GM12878 (cell line): Measurements from ENCODE around the gene SLC6A8. TPM values are rescaled to one million over a fixed set of nuclear protein-coding genes. Genes with fewer than 3 reads are reported as not detected.

Source experiments
- ATAC-seq: fragments of 200-7000 bp; cut with Tn5 transposase; 3 replicates; pipeline ENCODE4 v1.9.1; 2020; ENCODE audit warnings: mild to moderate bottlenecking, moderate library complexity
- BruUV-seq: library from RNA; stranded (reverse); fragments of 400-500 nt; replicated peaks from 2 replicates; lab custom pipeline; 2021; lab: Mats Ljungman, UMichigan
- CTCF ChIA-PET: fragments of 300-600 bp; sonication (Branson Sonifier 250); formaldehyde crosslinking; extraction: SDS; loops from one replicate; lab custom pipeline; 2021; ENCODE audit warnings: inconsistent platforms; lab: Yijun Ruan, JAX
- POLR2A ChIA-PET: fragments of 350-600 bp; formaldehyde crosslinking; extraction: SDS; loops from one replicate; lab custom pipeline; 2021; ENCODE audit warnings: inconsistent platforms; lab: Charles Lee
- RAD21 ChIA-PET: fragments of 300-600 bp; sonication (Branson Sonifier 250); formaldehyde crosslinking; loops from one replicate; lab custom pipeline; 2023; ENCODE audit warnings: antibody characterized with exemption; ENCODE audit not compliant: unreplicated experiment; lab: Charles Lee
- SMC1A ChIA-PET: fragments of 300-600 bp; sonication (Branson Sonifier 250); formaldehyde crosslinking; loops from one replicate; lab custom pipeline; 2023; ENCODE audit not compliant: unreplicated experiment, uncharacterized antibody; lab: Charles Lee
- DNase-seq: peaks from one replicate; pipeline ENCODE4 v3.0.0-alpha.2; 2011; ENCODE audit warnings: low read depth, low spot score
- FAIRE-seq: peaks from 3 replicates; lab custom pipeline; 2011; peaks lifted over from hg19 to GRCh38; lab: Jason Lieb, UNC
- H2AFZ ChIP-seq: 2 replicates; pipeline ENCODE4 v1.6.0; 2011; ENCODE audit warnings: low read depth, low read length, control low read depth; ENCODE audit not compliant: control insufficient read depth
- H3K27ac ChIP-seq: 2 replicates; pipeline ENCODE4 v1.5.1; 2011; ENCODE audit warnings: control low read depth; ENCODE audit not compliant: control insufficient read depth, insufficient read depth
- H3K27me3 ChIP-seq, 2 experiments: replicated peaks in 1 of 2; 2 replicates each; pipeline versions ENCODE4 v1.6.0 to v1.6.1; 2011; ENCODE audit warnings: low read length in 1 of 2; ENCODE audit not compliant: control insufficient read depth in 2 of 2, insufficient read depth in 2 of 2
- H3K36me3 ChIP-seq, 2 experiments: 2 replicates each; pipeline ENCODE4 v1.5.1; 2011; ENCODE audit warnings: low read length in 1 of 2; ENCODE audit not compliant: control insufficient read depth in 2 of 2, insufficient read depth in 2 of 2
- H3K4me1 ChIP-seq: 2 replicates; pipeline ENCODE4 v1.6.1; 2011; ENCODE audit warnings: mild to moderate bottlenecking, low read length, moderate library complexity, mixed read lengths; ENCODE audit not compliant: control insufficient read depth, insufficient read depth
- H3K4me2 ChIP-seq: 2 replicates; pipeline ENCODE4 v1.6.0; 2011; ENCODE audit warnings: control low read depth; ENCODE audit not compliant: control insufficient read depth, insufficient read depth
- H3K4me3 ChIP-seq: fragments of 200-600 bp; sonication (generic); 2 replicates; pipeline ENCODE4 v1.5.1; 2016
- H3K79me2 ChIP-seq: 2 replicates; pipeline ENCODE4 v1.6.0; 2011; ENCODE audit warnings: low read length; ENCODE audit not compliant: control insufficient read depth, insufficient read depth
- H3K9ac ChIP-seq: 2 replicates; pipeline ENCODE4 v1.8.0; 2011; ENCODE audit warnings: low read length, control low read depth, mixed read lengths; ENCODE audit not compliant: control insufficient read depth, insufficient read depth
- H3K9me3 ChIP-seq: replicated peaks from 3 replicates; pipeline ENCODE4 v1.5.1; 2011; ENCODE audit warnings: mild to moderate bottlenecking, low read length; ENCODE audit not compliant: control insufficient read depth, insufficient read depth
- H4K20me1 ChIP-seq: 2 replicates; pipeline ENCODE4 v1.6.0; 2011; ENCODE audit not compliant: control insufficient read depth, insufficient read depth
- ASH2L ChIP-seq: fragments of 300-600, 200-600 bp; sonication (generic); IDR thresholded peaks from 2 replicates; pipeline ENCODE4 v1.6.1; 2017; ENCODE audit warnings: low read depth, mild to moderate bottlenecking, borderline replicate concordance
- BMI1 ChIP-seq: fragments of 450-650 bp; IDR thresholded peaks from 2 replicates; pipeline ENCODE4 v1.6.1; 2016; ENCODE audit warnings: mild to moderate bottlenecking, moderate library complexity, borderline replicate concordance
- CBX5 ChIP-seq: sonication (generic); IDR thresholded peaks from 2 replicates; pipeline ENCODE4 v1.6.1; 2016; ENCODE audit warnings: low read depth, moderate library complexity, mild to moderate bottlenecking, inconsistent platforms
- CEBPB ChIP-seq, 2 experiments: fragments of 150-350 bp in 1 of 2; IDR thresholded peaks; 2 replicates each; pipeline ENCODE4 v1.6.1; 2012 to 2014; ENCODE audit warnings: low read depth in 2 of 2, low read length in 2 of 2, borderline replicate concordance in 1 of 2, inconsistent platforms in 1 of 2
- EP300 ChIP-seq, 2 experiments: fragments of 150-350 bp in 1 of 2; IDR thresholded peaks; 2 replicates each; pipeline ENCODE4 v1.6.1; 2011 to 2012; ENCODE audit warnings: low read depth in 2 of 2, low read length in 2 of 2, borderline replicate concordance in 1 of 2, improper control_type of control experiment in 1 of 2, inconsistent platforms in 1 of 2; ENCODE audit not compliant: control insufficient read depth in 1 of 2
- FOXM1 ChIP-seq: IDR thresholded peaks from 2 replicates; pipeline ENCODE4 v1.6.1; 2012; ENCODE audit warnings: low read depth, mild to moderate bottlenecking, inconsistent platforms, low read length, moderate library complexity
- JUNB ChIP-seq: IDR thresholded peaks from 2 replicates; pipeline ENCODE4 v1.6.1; 2016; ENCODE audit warnings: antibody characterized with exemption, mild to moderate bottlenecking
- MYB ChIP-seq: fragments of 150-350 bp; IDR thresholded peaks from 2 replicates; pipeline ENCODE4 v1.6.1; 2014; ENCODE audit warnings: mild to moderate bottlenecking, low read depth, low read length, borderline replicate concordance
- NRF1 ChIP-seq: conservative IDR thresholded peaks from 2 replicates; pipeline ENCODE4 v1.6.1; 2011; ENCODE audit warnings: mild to moderate bottlenecking, low read depth, low read length, improper control_type of control experiment
- SMARCA5 ChIP-seq: fragments of 450-650 bp; IDR thresholded peaks from 2 replicates; pipeline ENCODE4 v1.6.1; 2017; ENCODE audit warnings: mild to moderate bottlenecking
- ZBED1 ChIP-seq: IDR thresholded peaks from 2 replicates; pipeline ENCODE4 v1.6.1; 2016; ENCODE audit warnings: borderline replicate concordance
- WGBS: methylation state at CpG from one replicate; pipeline ENCODE4 v1.1.6; 2016; ENCODE audit warnings: low lambda C conversion rate; ENCODE audit not compliant: insufficient replicate concordance, insufficient coverage; ENCODE audit errors: missing lambda C conversion rate; 5-methylcytosine and 5-hydroxymethylcytosine counted together
- in situ Hi-C: fragments of 300-500 bp; cut with MboI; formaldehyde crosslinking; loops from 9 replicates; pipeline ENCODE4 v1.14.3; 2018; ENCODE audit warnings: mixed read lengths
- intact Hi-C: fragments of 100-400 bp; cut with micrococcal nuclease; formaldehyde crosslinking; loops from one replicate; pipeline ENCODE4 v1.14.2; 2022; ENCODE audit not compliant: unreplicated experiment
- polyA plus RNA-seq, 11 experiments: library from polyadenylated mRNA; depleted of rRNA in 4 of 11; unstranded in 6 of 11; stranded (reverse) in 5 of 11; fragments of >200 nt; fragmentation: Nextera tagmentation in 4 of 11; fragmentation: Illumina TruSeq in 1 of 11; extraction: Ambion mirVana in 4 of 11; extraction: Trizol in 1 of 11; gene quantifications; 1 replicate in 1 of 11; 2 replicates in 10 of 11; pipeline versions ENCODE4 v1.2.1 to v1.2.3, GENCODE V29; 2011 to 2016; ENCODE audit warnings: inconsistent platforms in 2 of 11, missing spikeins in 2 of 11, low read depth in 1 of 11
- total RNA-seq, 4 experiments: library from RNA; depleted of rRNA in 3 of 4; stranded (reverse); fragments of >200 nt in 3 of 4; fragmentation: Illumina TruSeq in 1 of 4; extraction: Trizol in 1 of 4; gene quantifications; 2 replicates each; pipeline versions ENCODE4 v1.2.1 to v1.2.3, GENCODE V29; 2013 to 2021
- TF ChIP-seq, protein P1 (sequence below): IDR thresholded peaks from 2 replicates; pipeline ENCODE4 v1.6.1; 2012; ENCODE audit warnings: low read depth, low read length, improper control_type of control experiment
- TF ChIP-seq, protein P2 (sequence below): IDR thresholded peaks from 2 replicates; pipeline ENCODE4 v1.6.1; 2011; ENCODE audit warnings: borderline replicate concordance, low read depth, mild to moderate bottlenecking, moderate library complexity, low read length; ENCODE audit not compliant: insufficient read depth, poor library complexity, severe bottlenecking
- TF ChIP-seq, protein P3 (sequence below): fragments of 450-650 bp; IDR thresholded peaks from 2 replicates; pipeline ENCODE4 v1.6.1; 2017; ENCODE audit warnings: borderline replicate concordance

The SLC6A8 gene
- total and polyA plus RNA-seq, 10 of the 15 experiments (the other 5 are each of a cell fraction or from before 2014, with no cell fraction given): 0.01 to 0.72 (median 0.17) TPM; not detected in 6

DNA sequence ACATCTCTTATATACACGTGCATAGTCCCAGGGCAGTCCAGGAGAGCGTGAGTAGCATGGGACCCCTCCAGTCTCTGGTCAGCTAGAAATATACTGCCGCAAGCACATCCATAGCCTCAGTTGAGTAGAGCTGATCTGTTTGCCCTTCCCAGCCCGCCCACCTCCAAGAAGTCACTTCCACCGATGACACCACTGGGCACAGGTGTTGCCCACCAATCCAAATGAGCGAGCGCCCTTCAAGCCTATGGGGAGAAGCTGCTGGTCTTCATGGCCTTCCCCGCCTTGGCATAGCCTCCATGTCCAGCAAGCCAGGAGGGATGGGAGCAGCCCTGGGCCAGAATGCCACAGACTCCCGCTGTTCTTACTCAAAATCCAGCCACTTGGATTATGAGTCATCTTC, 30.6 kb upstream of the SLC6A8 start:
- no peak overlapping the region for H3K27ac ChIP-seq
- no peaks in the 10 kb centered on the region for H3K4me1 ChIP-seq
- H2AFZ ChIP-seq: no peak overlapping the region
- no TSS peak for BruUV-seq
- intact Hi-C loops (no loop called here), in situ Hi-C loops (loop anchor here (5.0 to 10.0 kb wide), 2 partner anchors 105 to 122 kb away; no protein-coding TSS in a partner anchor)
- TF ChIP-seq ZBED1 (no peak), BMI1 (no peak), NRF1 (no peak), CEBPB (IDR thresholded peaks at IDR 0.05; ENCODE audit: borderline replicate concordance in 1 of 2, low read depth in 2 of 2, low read length in 2 of 2) (no peak), ASH2L (no peak), EP300 (IDR thresholded peaks at IDR 0.05; ENCODE audit: borderline replicate concordance in 1 of 2, control insufficient read depth in 1 of 2, low read depth in 2 of 2, low read length in 2 of 2) (no peak), CBX5 (no peak), FOXM1 (no peak), SMARCA5 (no peak), MYB (no peak), JUNB (no peak)
- TF ChIP-seq, protein P1, sequence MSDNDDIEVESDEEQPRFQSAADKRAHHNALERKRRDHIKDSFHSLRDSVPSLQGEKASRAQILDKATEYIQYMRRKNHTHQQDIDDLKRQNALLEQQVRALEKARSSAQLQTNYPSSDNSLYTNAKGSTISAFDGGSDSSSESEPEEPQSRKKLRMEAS: no peak
- TF ChIP-seq, protein P2, sequence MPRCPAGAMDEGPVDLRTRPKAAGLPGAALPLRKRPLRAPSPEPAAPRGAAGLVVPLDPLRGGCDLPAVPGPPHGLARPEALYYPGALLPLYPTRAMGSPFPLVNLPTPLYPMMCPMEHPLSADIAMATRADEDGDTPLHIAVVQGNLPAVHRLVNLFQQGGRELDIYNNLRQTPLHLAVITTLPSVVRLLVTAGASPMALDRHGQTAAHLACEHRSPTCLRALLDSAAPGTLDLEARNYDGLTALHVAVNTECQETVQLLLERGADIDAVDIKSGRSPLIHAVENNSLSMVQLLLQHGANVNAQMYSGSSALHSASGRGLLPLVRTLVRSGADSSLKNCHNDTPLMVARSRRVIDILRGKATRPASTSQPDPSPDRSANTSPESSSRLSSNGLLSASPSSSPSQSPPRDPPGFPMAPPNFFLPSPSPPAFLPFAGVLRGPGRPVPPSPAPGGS: no peak
- TF ChIP-seq, protein P3, sequence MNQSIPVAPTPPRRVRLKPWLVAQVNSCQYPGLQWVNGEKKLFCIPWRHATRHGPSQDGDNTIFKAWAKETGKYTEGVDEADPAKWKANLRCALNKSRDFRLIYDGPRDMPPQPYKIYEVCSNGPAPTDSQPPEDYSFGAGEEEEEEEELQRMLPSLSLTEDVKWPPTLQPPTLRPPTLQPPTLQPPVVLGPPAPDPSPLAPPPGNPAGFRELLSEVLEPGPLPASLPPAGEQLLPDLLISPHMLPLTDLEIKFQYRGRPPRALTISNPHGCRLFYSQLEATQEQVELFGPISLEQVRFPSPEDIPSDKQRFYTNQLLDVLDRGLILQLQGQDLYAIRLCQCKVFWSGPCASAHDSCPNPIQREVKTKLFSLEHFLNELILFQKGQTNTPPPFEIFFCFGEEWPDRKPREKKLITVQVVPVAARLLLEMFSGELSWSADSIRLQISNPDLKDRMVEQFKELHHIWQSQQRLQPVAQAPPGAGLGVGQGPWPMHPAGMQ: no peak
- H4K20me1 ChIP-seq: no peaks in the 10 kb centered on the region
- H3K9ac ChIP-seq: no peak overlapping the region
- H3K4me2 ChIP-seq: no peak overlapping the region
- no peaks in the 10 kb centered on the region; the same call in 2 of the 3 replicates for H3K9me3 ChIP-seq
- no peaks in the 10 kb centered on the region for H3K27me3 ChIP-seq
- whole genome bisulfite sequencing: 43% methylated on average over 9 of the region's 9 CpGs
- ChIA-PET SMC1A (no interaction called here), RAD21 (interaction anchor here (0.7 to 2.5 kb wide), 2 partner anchors 10 to 55 kb away, joined by 3 to 8 read pairs; no protein-coding TSS in a partner anchor), CTCF (interaction anchor here (1.3 to 1.8 kb wide), 3 partner anchors 8 to 118 kb away, joined by 3 to 7 read pairs (median 5); no protein-coding TSS in a partner anchor), POLR2A (no interaction called here)
- FAIRE-seq (no peak), DNase-seq (no peak), ATAC-seq (no peak)
- H3K36me3 ChIP-seq: no peaks in the 10 kb centered on the region
- no peak overlapping the region for H3K4me3 ChIP-seq
- no peaks in the 10 kb centered on the region for H3K79me2 ChIP-seq
